Measurements from ENCODE around the gene GNAO1.

- TF ChIP-seq CTCF (IDR thresholded peaks at IDR 0.05; ENCODE audit: poor library complexity, severe bottlenecking) (no peak), TAF1 (IDR thresholded peaks at IDR 0.05; ENCODE audit: low read depth) (no peak), RAD21 (conservative IDR thresholded peaks at IDR 0.05) (no peak), EP300 (conservative IDR thresholded peaks at IDR 0.05; ENCODE audit: poor library complexity, severe bottlenecking) (no peak), REST (IDR thresholded peaks at IDR 0.05; ENCODE audit: borderline replicate concordance) (no peak), POLR2AphosphoS5 (IDR thresholded peaks at IDR 0.05) (no peak)
Observed at GRCh38 chr16:56300242-56300623, 108.9 kb downstream of the GNAO1 start.
